MM.1S (cell line): Measurements from ENCODE around the gene BRPF3.

Source experiments
- EZH2 ChIP-seq: fragments of 300-600 bp; sonication (generic); optimal IDR thresholded peaks from 2 replicates; pipeline ENCODE3; 2017; ENCODE audit warnings: low read depth, mild to moderate bottlenecking, antibody characterized with exemption, low read length, mixed read lengths
- TF ChIP-seq, protein P1 (sequence below): fragments of 300-600 bp; sonication (generic); IDR thresholded peaks from 2 replicates; pipeline ENCODE4 v1.5.1; 2016; ENCODE audit warnings: antibody characterized with exemption, low read length, mixed read lengths

DNA sequence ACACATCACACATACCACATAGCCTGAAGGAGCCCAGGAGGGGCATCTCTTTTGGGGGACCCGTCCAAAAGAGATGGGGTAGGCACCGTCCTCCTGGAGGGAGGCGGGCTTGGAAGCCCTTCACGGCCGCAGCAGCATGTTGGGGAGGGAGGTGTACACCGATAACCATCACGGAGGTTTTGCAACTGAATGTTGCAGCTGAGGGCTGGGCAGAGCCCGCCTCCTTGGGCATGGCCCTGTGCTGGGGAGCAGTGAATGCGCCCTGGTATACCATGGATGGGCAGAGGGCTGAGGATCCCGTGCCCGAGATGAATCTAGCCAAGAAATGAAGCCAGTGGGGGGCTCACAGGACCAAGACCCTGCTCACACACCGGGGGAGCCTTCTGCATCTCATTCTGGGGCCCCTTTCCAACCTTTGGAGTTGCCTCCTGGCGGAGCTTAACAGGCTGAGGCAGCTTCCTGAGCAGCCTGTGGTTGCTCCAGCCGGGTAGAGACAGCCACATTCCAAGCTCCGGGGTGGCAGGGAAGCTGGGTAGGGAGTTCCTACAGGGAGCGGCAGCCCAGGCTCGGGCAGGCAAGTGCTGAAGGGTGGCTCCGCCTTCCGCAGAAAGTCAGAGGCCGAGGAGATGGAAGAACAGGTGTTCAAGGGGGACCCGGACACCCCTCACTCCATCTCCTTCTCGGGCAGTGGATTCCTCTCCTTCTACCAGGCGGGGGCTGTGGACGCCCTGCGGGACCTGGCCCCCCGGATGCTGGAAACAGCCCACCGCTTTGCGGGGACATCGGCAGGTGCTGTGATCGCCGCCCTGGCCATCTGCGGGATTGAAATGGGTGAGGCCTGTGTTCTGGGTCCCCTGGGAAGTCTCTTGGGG, 73.5 kb downstream of the BRPF3 start, which contains the start of gene PNPLA1:
- no peak for TF ChIP-seq EZH2
- TF ChIP-seq, protein P1, sequence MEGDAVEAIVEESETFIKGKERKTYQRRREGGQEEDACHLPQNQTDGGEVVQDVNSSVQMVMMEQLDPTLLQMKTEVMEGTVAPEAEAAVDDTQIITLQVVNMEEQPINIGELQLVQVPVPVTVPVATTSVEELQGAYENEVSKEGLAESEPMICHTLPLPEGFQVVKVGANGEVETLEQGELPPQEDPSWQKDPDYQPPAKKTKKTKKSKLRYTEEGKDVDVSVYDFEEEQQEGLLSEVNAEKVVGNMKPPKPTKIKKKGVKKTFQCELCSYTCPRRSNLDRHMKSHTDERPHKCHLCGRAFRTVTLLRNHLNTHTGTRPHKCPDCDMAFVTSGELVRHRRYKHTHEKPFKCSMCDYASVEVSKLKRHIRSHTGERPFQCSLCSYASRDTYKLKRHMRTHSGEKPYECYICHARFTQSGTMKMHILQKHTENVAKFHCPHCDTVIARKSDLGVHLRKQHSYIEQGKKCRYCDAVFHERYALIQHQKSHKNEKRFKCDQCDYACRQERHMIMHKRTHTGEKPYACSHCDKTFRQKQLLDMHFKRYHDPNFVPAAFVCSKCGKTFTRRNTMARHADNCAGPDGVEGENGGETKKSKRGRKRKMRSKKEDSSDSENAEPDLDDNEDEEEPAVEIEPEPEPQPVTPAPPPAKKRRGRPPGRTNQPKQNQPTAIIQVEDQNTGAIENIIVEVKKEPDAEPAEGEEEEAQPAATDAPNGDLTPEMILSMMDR = no peak
